ENCODE measurements around the gene BBS7. TPM values are rescaled to one million over a fixed set of nuclear protein-coding genes. Genes with fewer than 3 reads are reported as not detected.

BBS7 gene
- total and polyA plus RNA-seq, 9 of the 15 experiments (the other 6 are each of a cell fraction or from before 2014, with no cell fraction given): 13.4 to 25.8 (median 16.4) TPM

GRCh38 chr4:121790976-121791375, 79.3 kb downstream of the BBS7 start (continued):
- TF ChIP-seq ZFP36 (IDR thresholded peaks at IDR 0.05; ENCODE audit: low read depth, low read length, partially characterized antibody): peak; percentile 8
- TF ChIP-seq ZNF551 (CRISPR knock-in tag; IDR thresholded peaks at IDR 0.05): no peak
- no peak for TF ChIP-seq TSC22D4 (tag; IDR thresholded peaks at IDR 0.05)
- TF ChIP-seq, protein P1, sequence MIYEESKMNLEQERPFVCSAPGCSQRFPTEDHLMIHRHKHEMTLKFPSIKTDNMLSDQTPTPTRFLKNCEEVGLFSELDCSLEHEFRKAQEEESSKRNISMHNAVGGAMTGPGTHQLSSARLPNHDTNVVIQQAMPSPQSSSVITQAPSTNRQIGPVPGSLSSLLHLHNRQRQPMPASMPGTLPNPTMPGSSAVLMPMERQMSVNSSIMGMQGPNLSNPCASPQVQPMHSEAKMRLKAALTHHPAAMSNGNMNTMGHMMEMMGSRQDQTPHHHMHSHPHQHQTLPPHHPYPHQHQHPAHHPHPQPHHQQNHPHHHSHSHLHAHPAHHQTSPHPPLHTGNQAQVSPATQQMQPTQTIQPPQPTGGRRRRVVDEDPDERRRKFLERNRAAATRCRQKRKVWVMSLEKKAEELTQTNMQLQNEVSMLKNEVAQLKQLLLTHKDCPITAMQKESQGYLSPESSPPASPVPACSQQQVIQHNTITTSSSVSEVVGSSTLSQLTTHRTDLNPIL (CRISPR knock-in tag; IDR thresholded peaks at IDR 0.05): no peak
- TF ChIP-seq ZNF778 (CRISPR knock-in tag; IDR thresholded peaks at IDR 0.05): no peak
- no peak for TF ChIP-seq ZNF408 (CRISPR knock-in tag; IDR thresholded peaks at IDR 0.05; ENCODE audit: low read depth)
- TF ChIP-seq KAT8 (IDR thresholded peaks at IDR 0.05; ENCODE audit: low read depth): no peak
- TF ChIP-seq, protein P2, sequence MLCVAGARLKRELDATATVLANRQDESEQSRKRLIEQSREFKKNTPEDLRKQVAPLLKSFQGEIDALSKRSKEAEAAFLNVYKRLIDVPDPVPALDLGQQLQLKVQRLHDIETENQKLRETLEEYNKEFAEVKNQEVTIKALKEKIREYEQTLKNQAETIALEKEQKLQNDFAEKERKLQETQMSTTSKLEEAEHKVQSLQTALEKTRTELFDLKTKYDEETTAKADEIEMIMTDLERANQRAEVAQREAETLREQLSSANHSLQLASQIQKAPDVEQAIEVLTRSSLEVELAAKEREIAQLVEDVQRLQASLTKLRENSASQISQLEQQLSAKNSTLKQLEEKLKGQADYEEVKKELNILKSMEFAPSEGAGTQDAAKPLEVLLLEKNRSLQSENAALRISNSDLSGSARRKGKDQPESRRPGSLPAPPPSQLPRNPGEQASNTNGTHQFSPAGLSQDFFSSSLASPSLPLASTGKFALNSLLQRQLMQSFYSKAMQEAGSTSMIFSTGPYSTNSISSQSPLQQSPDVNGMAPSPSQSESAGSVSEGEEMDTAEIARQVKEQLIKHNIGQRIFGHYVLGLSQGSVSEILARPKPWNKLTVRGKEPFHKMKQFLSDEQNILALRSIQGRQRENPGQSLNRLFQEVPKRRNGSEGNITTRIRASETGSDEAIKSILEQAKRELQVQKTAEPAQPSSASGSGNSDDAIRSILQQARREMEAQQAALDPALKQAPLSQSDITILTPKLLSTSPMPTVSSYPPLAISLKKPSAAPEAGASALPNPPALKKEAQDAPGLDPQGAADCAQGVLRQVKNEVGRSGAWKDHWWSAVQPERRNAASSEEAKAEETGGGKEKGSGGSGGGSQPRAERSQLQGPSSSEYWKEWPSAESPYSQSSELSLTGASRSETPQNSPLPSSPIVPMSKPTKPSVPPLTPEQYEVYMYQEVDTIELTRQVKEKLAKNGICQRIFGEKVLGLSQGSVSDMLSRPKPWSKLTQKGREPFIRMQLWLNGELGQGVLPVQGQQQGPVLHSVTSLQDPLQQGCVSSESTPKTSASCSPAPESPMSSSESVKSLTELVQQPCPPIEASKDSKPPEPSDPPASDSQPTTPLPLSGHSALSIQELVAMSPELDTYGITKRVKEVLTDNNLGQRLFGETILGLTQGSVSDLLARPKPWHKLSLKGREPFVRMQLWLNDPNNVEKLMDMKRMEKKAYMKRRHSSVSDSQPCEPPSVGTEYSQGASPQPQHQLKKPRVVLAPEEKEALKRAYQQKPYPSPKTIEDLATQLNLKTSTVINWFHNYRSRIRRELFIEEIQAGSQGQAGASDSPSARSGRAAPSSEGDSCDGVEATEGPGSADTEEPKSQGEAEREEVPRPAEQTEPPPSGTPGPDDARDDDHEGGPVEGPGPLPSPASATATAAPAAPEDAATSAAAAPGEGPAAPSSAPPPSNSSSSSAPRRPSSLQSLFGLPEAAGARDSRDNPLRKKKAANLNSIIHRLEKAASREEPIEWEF (CRISPR knock-in tag; IDR thresholded peaks at IDR 0.05): no peak
- TF ChIP-seq SUPT5H (IDR thresholded peaks at IDR 0.05): no peak
- no peak for TF ChIP-seq EZH2 (IDR thresholded peaks at IDR 0.05; ENCODE audit: borderline replicate concordance, low read depth, low read length)
- TF ChIP-seq, protein P3, sequence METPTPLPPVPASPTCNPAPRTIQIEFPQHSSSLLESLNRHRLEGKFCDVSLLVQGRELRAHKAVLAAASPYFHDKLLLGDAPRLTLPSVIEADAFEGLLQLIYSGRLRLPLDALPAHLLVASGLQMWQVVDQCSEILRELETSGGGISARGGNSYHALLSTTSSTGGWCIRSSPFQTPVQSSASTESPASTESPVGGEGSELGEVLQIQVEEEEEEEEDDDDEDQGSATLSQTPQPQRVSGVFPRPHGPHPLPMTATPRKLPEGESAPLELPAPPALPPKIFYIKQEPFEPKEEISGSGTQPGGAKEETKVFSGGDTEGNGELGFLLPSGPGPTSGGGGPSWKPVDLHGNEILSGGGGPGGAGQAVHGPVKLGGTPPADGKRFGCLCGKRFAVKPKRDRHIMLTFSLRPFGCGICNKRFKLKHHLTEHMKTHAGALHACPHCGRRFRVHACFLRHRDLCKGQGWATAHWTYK (CRISPR knock-in tag; IDR thresholded peaks at IDR 0.05): no peak
- no peak for TF ChIP-seq ZC3H11A (IDR thresholded peaks at IDR 0.05; ENCODE audit: low read depth, low read length)
- TF ChIP-seq NBN (IDR thresholded peaks at IDR 0.05; ENCODE audit: low read depth): peak; percentile 69; the same call in 1 of the 2 replicates
- TF ChIP-seq DPF2 (IDR thresholded peaks at IDR 0.05): peak; percentile 93
- no peak for TF ChIP-seq RNF219 (CRISPR knock-in tag; IDR thresholded peaks at IDR 0.05)
- TF ChIP-seq ZNF354B (CRISPR knock-in tag; IDR thresholded peaks at IDR 0.05): no peak
- TF ChIP-seq ARHGAP35 (IDR thresholded peaks at IDR 0.05; ENCODE audit: partially characterized antibody): no peak
- TF ChIP-seq SLC30A9 (CRISPR knock-in tag; IDR thresholded peaks at IDR 0.05): no peak
- no peak for TF ChIP-seq ZNF699 (CRISPR knock-in tag; IDR thresholded peaks at IDR 0.05; ENCODE audit: insufficient replicate concordance)
- peak; percentile 78; the same call in 1 of the 2 replicates for TF ChIP-seq SMARCA5 (IDR thresholded peaks at IDR 0.05)
- TF ChIP-seq TAF1 (IDR thresholded peaks at IDR 0.05; ENCODE audit: control insufficient read depth, extremely low read depth, insufficient read depth, low read length, severe bottlenecking): no peak
